Measurements from ENCODE around the gene OVOL1. TPM values are rescaled to one million over a fixed set of nuclear protein-coding genes. Genes with fewer than 3 reads are reported as not detected.

Gene OVOL1
- total and polyA plus RNA-seq, 11 donors: not detected

GRCh38 chr11:65789230-65790103, 2.6 kb downstream of the OVOL1 start:
- H3K36me3 ChIP-seq: no peaks in the 10 kb centered on the region
- DNase-seq (peak in 1 of 5 donors; percentile 10), ATAC-seq (no peak)
- peaks cover 0 to 34% (median 14%) of the 10 kb centered on the region in 12 donors for H3K4me1 ChIP-seq
- no peak overlapping the region for H3K4me3 ChIP-seq
- TF ChIP-seq POLR2A (IDR thresholded peaks at IDR 0.05) (no peak), CTCF (IDR thresholded peaks at IDR 0.05) (no peak)
- 77 to 85% (median 80%) methylated on average over 14 of the region's 14 CpGs for WGBS, 4 donors
- H3K27ac ChIP-seq: no peak overlapping the region
- peaks cover 30 to 68% (median 39%) of the 10 kb centered on the region in 9 donors for H3K27me3 ChIP-seq
- intact Hi-C loops (cut with DNase I): no loop called here
- no peaks in the 10 kb centered on the region for H3K9me3 ChIP-seq

- Histone ChIP-seq H3K9me3 (no peaks in the 10 kb centered on the region), H3K36me3 (no peaks in the 10 kb centered on the region), H3K4me3 (no peak overlapping the region), H3K4me1 (peaks cover 0 to 34% (median 14%) of the 10 kb centered on the region in 12 donors), H3K27ac (no peak overlapping the region), H3K27me3 (peaks cover 30 to 60% (median 37%) of the 10 kb centered on the region in 9 donors)
- peak in 1 of 5 donors; percentile 30 for DNase-seq
- TF ChIP-seq CTCF (IDR thresholded peaks at IDR 0.05): no peak
- no peak for TF ChIP-seq POLR2A (IDR thresholded peaks at IDR 0.05)
- no peak for ATAC-seq
- whole genome bisulfite sequencing, 4 donors: 78 to 89% (median 88%) methylated on average over 10 to 13 of the region's 13 CpGs
- intact Hi-C loops (cut with DNase I): no loop called here
These were observed 3.4 kb downstream of the OVOL1 start for GRCh38 chr11:65790104-65790901.

GRCh38 chr11:65790902-65791650, 4.2 kb downstream of the OVOL1 start:
- H3K36me3 ChIP-seq: no peaks in the 10 kb centered on the region

More at GRCh38 chr11:65790902-65791650, 4.2 kb downstream of the OVOL1 start:
- DNase-seq (peak in 1 of 5 donors; percentile 44), ATAC-seq (no peak)
- WGBS, 4 donors: 85 to 95% (median 90%) methylated on average over 14 to 18 of the region's 18 CpGs
- intact Hi-C loops (cut with DNase I): no loop called here
- TF ChIP-seq POLR2A (IDR thresholded peaks at IDR 0.05) (no peak), CTCF (IDR thresholded peaks at IDR 0.05) (no peak)
- Histone ChIP-seq H3K27me3 (peaks cover 24 to 53% (median 30%) of the 10 kb centered on the region in 9 donors), H3K27ac (peak overlapping the region in 1 of 12 donors; percentile 48), H3K4me3 (no peak overlapping the region), H3K4me1 (peaks cover 0 to 33% (median 13%) of the 10 kb centered on the region in 12 donors), H3K9me3 (no peaks in the 10 kb centered on the region)

Data from heart left ventricle (tissue), 16 donors.